Natural killer cell (primary cell): ENCODE measurements around the gene THEM5. TPM values are rescaled to one million over a fixed set of nuclear protein-coding genes. Genes with fewer than 3 reads are reported as not detected.
A peak's percentile ranks its signal among the peaks of the same experiment; 100 is the strongest.

Source experiments
- ATAC-seq, 3 donors: fragments of 150-1000 bp in 2 of 3; fragments of 200-7000 bp in 1 of 3; cut with Tn5 transposase; 1 replicate in 1 of 3; 2 replicates in 2 of 3; pipeline ENCODE4 v1.10.0; 2021; ENCODE audit warnings: mild to moderate bottlenecking in 2 of 3, moderate library complexity in 2 of 3
- DNase-seq, 2 donors: peaks; one replicate each; pipeline versions ENCODE4 v3.0.0 to v3.0.0-alpha.2; 2013 to 2021; ENCODE audit warnings: mixed read lengths in 1 of 2
- H3K27ac ChIP-seq: one replicate; pipeline ENCODE4 v1.5.1; 2013; ENCODE audit warnings: mild to moderate bottlenecking, low read length
- H3K27me3 ChIP-seq: one replicate; pipeline ENCODE4 v1.6.1; 2013; ENCODE audit warnings: low read length; ENCODE audit not compliant: control insufficient read depth, insufficient read depth
- H3K36me3 ChIP-seq: one replicate; pipeline ENCODE4 v1.6.1; 2013; ENCODE audit warnings: low read length; ENCODE audit not compliant: control insufficient read depth, insufficient read depth
- H3K4me1 ChIP-seq: one replicate; pipeline ENCODE4 v1.6.1; 2013; ENCODE audit warnings: low read length; ENCODE audit not compliant: control insufficient read depth, insufficient read depth
- H3K4me3 ChIP-seq: one replicate; pipeline ENCODE4 v1.5.1; 2013; ENCODE audit warnings: low read length
- H3K9me3 ChIP-seq: one replicate; pipeline ENCODE4 v1.6.1; 2013; ENCODE audit warnings: low read length; ENCODE audit not compliant: control insufficient read depth, insufficient read depth
- H3K27ac Mint-ChIP-seq, 2 donors: one replicate each; pipeline ENCODE4 v1.8.0; 2022; ENCODE audit warnings: mild to moderate bottlenecking in 2 of 2, mixed read lengths in 2 of 2, moderate library complexity in 1 of 2
- H3K27me3 Mint-ChIP-seq, 2 donors: one replicate each; pipeline ENCODE4 v1.8.0; 2022; ENCODE audit warnings: low read depth in 2 of 2, mixed read lengths in 2 of 2
- H3K36me3 Mint-ChIP-seq: one replicate; pipeline ENCODE4 v1.8.0; 2022; ENCODE audit warnings: mixed read lengths
- H3K4me1 Mint-ChIP-seq, 2 donors: one replicate each; pipeline ENCODE4 v1.8.0; 2022; ENCODE audit warnings: mixed read lengths in 2 of 2
- H3K4me3 Mint-ChIP-seq: one replicate; pipeline ENCODE4 v1.8.0; 2022; ENCODE audit warnings: mild to moderate bottlenecking, moderate library complexity, mixed read lengths
- H3K9me3 Mint-ChIP-seq, 2 donors: one replicate each; pipeline ENCODE4 v1.8.0; 2022; ENCODE audit warnings: mixed read lengths in 2 of 2
- WGBS: methylation state at CpG from one replicate; pipeline ENCODE4 v1.1.7; 2013; ENCODE audit warnings: missing lambda C conversion rate; ENCODE audit not compliant: insufficient coverage; 5-methylcytosine and 5-hydroxymethylcytosine counted together
- intact Hi-C: fragments of 100-400 bp; cut with micrococcal nuclease; formaldehyde crosslinking; loops from one replicate; pipeline ENCODE4 v1.14.2; 2022
- total RNA-seq, 4 donors: library from RNA; stranded (reverse); fragments of 120-200 nt in 1 of 4; gene quantifications; one replicate each; pipeline versions ENCODE4 v1.2.3 to v1.2.4, GENCODE V29; 2013 to 2022
- TF ChIP-seq, protein P1 (sequence below): fragments of 200-600 bp; IDR thresholded peaks from one replicate; pipeline ENCODE4 v1.8.0; 2022; ENCODE audit warnings: antibody characterized with exemption

THEM5 gene
- total RNA-seq, 3 donors from 2014 or later (not counting 1 experiment from before 2014, with no cell fraction given): 0.52 TPM; not detected in 2

DNA sequence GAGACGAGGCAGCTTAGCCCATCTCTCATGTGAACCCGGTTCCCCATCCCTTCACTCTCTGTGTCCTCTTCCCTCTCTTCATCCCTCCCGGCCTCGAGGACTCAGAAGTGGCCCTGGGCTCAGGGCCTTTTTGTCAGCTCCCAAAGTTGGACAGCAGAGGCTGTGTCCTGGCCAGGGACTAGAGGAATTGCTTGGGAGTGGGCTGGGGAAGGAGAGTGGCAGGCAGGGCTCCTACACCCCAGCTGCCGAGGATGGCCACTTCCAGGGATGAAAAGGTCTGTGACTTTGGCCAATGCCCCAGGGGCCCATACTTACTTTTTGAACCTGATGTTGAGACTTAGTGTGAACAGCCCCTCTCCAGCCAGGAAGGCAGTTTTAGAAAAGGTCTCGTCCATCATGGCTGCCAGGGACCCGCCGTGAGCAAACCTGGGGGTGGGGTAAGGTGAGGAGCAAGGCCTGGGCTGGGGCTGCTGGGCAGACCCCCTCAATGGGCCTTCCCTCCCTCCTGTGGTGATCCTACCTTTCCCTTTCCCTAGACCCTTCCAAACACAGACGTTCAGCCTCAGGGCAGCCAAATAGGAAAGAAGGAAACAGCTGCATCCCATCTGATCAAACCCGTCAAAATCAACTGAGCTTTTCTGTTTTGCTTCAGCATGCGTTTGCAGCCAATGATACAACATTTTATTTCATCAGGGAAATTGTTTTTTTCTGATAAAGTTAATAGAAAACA is 5.5 kb downstream of the THEM5 start:
- intact Hi-C loops: no loop called here
- no peaks in the 10 kb centered on the region for H3K36me3 ChIP-seq
- WGBS: 75% methylated on average over 9 of the region's 11 CpGs

DNA sequence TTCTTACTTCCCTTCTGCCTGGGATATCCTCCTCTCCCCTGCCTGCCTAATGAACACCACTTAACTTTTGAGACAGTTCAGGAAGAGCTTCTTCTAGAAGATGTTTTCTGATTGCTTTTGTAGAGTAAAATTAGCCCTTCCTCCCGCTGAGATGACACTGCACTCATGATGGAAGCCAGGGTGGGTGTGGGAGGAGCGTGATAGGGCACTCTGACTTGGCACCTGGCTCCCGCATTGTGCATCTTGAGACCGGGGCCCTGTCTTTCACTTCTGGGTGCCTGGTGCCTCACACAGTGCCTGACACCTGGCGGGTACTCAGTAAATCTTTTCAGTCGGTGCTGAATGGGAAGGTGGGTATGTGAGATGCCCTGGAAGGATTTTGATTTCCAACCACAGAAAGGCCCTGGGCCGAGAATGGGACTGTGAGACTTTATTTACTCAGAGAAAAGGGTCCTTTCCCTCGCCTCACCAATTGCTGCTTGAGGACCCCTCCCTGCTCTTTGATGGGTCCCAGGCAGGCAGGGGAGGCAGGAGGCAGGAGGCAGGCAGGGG is 6.8 kb downstream of the THEM5 start:
- peaks cover 18 to 27% of the 10 kb centered on the region in 2 donors for H3K27me3 Mint-ChIP-seq
- H3K36me3 Mint-ChIP-seq: no peaks in the 10 kb centered on the region
- H3K9me3 Mint-ChIP-seq: no peaks in the 10 kb centered on the region
- TF ChIP-seq, protein P1, sequence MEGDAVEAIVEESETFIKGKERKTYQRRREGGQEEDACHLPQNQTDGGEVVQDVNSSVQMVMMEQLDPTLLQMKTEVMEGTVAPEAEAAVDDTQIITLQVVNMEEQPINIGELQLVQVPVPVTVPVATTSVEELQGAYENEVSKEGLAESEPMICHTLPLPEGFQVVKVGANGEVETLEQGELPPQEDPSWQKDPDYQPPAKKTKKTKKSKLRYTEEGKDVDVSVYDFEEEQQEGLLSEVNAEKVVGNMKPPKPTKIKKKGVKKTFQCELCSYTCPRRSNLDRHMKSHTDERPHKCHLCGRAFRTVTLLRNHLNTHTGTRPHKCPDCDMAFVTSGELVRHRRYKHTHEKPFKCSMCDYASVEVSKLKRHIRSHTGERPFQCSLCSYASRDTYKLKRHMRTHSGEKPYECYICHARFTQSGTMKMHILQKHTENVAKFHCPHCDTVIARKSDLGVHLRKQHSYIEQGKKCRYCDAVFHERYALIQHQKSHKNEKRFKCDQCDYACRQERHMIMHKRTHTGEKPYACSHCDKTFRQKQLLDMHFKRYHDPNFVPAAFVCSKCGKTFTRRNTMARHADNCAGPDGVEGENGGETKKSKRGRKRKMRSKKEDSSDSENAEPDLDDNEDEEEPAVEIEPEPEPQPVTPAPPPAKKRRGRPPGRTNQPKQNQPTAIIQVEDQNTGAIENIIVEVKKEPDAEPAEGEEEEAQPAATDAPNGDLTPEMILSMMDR: no peak
- Histone ChIP-seq H3K9me3 (no peaks in the 10 kb centered on the region), H3K27me3 (no peaks in the 10 kb centered on the region), H3K4me3 (no peak overlapping the region), H3K36me3 (no peaks in the 10 kb centered on the region), H3K27ac (no peak overlapping the region), H3K4me1 (no peaks in the 10 kb centered on the region)
- no peak overlapping the region for H3K4me3 Mint-ChIP-seq
- no peaks in the 10 kb centered on the region for H3K4me1 Mint-ChIP-seq
- no peak overlapping the region for H3K27ac Mint-ChIP-seq
- peak in 1 of 2 donors; percentile 32 for DNase-seq
- intact Hi-C loops: no loop called here
- no peak for ATAC-seq
- WGBS: 79% methylated on average over 8 of the region's 8 CpGs

More for the DNA sequence above, 5.5 kb downstream of the THEM5 start:
- Histone ChIP-seq H3K9me3 (no peaks in the 10 kb centered on the region), H3K4me1 (no peaks in the 10 kb centered on the region), H3K4me3 (no peak overlapping the region), H3K27me3 (no peaks in the 10 kb centered on the region), H3K27ac (no peak overlapping the region)
- TF ChIP-seq, protein P1: no peak
- ATAC-seq: no peak
- H3K36me3 Mint-ChIP-seq: no peaks in the 10 kb centered on the region
- H3K4me3 Mint-ChIP-seq: no peak overlapping the region
- no peaks in the 10 kb centered on the region for H3K9me3 Mint-ChIP-seq
- no peaks in the 10 kb centered on the region for H3K4me1 Mint-ChIP-seq
- peaks cover 18 to 28% of the 10 kb centered on the region in 2 donors for H3K27me3 Mint-ChIP-seq
- no peak overlapping the region for H3K27ac Mint-ChIP-seq
- DNase-seq: no peak

DNA sequence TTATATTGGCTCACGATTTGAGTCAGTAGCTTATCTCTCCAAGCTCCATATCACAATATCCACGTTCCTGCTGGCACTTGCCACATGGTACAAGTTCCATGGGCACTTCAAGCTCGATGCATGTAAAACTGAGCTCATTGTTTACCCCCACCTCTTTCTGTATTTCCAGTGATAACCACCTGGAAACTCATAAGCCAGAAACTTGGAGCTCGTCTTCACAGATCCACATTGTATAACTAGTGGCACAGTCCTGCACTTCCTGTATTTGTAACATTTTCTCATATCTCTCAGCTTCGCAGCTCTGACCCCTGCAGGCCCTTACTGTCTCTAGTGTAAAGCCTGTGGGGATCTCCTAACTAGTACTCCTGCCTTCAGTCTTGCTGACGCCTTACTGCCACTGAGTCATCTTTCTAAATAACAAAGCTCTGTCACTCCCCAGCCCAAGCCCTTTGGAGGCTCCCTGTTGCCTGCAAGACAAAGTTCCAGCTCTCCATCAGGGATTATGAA is 7.4 kb downstream of the THEM5 start:
- Mint-ChIP-seq H3K4me3 (no peak overlapping the region), H3K27ac (no peak overlapping the region), H3K9me3 (no peaks in the 10 kb centered on the region), H3K27me3 (peaks cover 18 to 22% of the 10 kb centered on the region in 2 donors), H3K4me1 (no peaks in the 10 kb centered on the region), H3K36me3 (no peaks in the 10 kb centered on the region)
- 73% methylated on average over 6 of the region's 6 CpGs for WGBS
- Histone ChIP-seq H3K27ac (no peak overlapping the region), H3K4me1 (no peaks in the 10 kb centered on the region), H3K27me3 (no peaks in the 10 kb centered on the region), H3K9me3 (no peaks in the 10 kb centered on the region), H3K4me3 (no peak overlapping the region), H3K36me3 (no peaks in the 10 kb centered on the region)
- TF ChIP-seq, protein P1: no peak
- intact Hi-C loops: no loop called here
- ATAC-seq (peak in 1 of 3 donors; percentile 36), DNase-seq (peak in 1 of 2 donors; percentile 32)
